NCI-H748 (cell line): Measurements from ENCODE around the gene FRMPD4.

Experiments used
- DNase-seq: peaks from one replicate; lab custom pipeline; 2025; ENCODE audit not compliant: unreplicated experiment; lab: John Stamatoyannopoulos, UW

The FRMPD4 gene

DNA sequence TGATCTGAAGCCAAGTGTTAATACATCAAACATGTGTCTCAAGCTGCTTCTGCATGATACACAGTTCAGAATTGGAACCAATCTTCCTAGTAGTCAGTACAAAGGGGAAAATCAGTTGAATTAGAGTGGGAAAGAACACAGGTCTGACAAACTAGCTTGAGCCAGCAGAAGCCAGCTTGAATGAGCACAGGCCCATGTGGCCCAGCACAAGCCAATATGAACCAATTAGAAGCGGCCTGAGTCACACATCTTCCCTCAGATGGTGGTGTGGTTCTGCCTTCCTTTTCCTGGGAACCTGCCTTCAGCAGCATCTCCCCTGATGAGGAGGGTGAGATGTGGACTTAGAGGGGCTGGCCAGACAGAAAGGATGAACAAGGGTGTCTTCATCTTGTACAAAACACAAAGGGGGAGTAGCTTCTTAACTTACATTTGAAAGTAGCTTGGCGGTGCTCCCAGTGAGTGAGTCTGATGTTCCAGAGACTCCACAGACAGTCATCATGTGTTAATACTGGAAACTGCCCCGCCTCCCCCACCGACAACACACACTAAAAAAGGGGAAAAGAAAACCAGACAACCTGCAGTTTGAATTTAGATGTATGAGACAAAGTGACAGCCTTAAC, 72.0 kb downstream of the FRMPD4 start:
- no peak for DNase-seq

DNA sequence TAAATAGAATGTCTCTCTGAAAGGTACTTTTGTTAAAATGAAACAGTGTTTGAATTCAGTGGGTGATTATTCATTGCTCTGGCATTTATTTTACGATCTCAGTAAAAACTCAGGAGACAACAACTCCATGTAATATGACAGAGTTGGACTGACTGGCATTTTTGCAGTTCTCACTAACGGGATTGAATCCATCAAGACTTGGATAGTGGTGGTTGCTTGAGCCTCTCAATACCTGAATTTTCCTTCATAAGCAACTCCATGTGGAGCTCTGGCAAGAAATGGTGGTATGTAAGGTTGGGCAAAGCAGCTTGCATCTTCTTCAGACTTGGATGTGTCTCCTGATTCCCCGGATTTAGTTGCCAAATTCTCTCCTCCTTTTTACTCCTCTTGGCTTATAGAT, 72.7 kb downstream of the FRMPD4 start:
- no peak for DNase-seq

DNA sequence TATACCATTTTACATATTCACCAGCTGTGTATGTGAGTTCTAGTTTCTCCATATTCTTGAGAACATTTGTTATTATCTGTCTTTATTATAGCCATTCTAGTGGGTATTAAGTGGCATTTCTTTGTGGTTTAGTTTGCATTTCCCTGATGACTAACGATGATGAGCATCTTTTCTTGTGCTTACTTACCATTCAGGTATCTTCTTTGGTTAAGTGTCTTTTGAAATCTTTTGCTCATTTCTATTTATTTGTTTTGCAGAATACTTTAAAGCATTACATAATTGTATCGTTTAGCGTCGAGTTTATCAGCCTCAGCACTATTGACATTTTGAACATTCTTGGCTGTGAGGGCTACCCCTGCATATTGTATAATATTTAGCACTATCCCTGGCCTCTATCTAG, 85.4 kb downstream of the FRMPD4 start:
- DNase-seq: no peak

DNA sequence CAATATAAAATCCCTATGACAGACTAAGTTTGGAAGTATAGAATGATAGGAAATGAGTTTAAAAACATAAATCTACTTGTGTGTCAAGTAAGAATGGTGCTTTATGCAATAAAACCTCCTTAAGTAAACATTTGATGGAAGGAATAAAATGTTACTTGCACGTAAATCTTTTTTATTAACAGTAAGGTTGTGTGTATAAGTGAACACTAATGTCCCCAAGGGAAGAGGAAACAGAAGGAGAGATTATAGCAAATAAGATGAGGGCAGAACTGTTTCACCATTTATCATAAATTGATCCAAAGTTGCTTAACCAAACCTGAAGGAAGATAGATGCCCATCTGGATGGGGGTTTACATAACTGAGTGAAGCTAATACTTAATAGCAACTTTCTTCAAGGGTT, 86.8 kb downstream of the FRMPD4 start:
- no peak for DNase-seq

DNA sequence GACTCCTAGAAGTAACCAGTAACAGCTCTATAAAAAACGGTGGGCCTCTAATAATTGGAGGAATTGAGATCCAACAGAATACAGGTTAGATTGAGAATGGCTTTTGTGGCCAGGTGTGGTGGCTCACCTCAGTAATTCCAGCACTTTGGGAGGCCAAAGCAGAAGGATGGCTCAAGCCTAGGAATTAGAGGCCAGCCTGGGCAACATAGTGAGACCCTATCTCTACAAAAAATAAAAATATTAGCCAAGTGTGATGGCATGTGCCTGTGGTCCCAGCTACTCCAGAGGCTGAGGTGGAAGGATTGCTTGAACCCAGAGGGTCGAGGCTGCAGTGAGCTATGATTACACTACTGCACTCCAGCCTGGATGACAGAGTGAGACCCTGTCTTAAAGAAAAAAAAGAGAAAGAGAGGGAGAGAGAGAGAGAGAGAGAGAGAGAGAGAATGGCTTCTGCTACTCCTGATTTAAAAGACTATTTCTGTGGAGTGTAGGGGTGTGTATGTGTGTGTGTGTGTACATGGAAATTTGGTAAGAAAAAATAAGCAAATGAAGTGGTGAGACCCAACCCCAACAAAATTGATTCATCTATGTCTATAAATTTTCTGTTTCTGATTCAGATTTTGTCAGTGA, 89.3 kb downstream of the FRMPD4 start:
- DNase-seq: no peak

DNA sequence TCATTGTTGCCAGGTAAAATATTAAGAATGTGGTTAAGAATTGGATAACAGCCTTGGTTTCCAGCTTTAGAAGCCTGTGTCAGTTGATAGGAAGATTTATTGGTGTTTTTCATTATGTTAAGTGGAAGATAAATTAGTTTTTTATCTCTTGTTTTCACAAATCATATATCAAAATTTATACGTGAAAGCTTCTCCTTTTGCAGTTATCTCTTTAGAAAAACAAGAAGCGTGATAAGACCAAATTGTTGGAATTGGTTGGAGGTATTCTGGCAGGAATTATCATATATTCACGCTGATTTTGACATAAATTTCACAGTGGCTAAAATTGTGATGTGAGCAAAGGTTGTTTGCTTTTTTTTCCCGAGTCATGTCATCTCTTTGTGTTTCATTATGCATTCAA, 90.6 kb downstream of the FRMPD4 start:
- no peak for DNase-seq

DNA sequence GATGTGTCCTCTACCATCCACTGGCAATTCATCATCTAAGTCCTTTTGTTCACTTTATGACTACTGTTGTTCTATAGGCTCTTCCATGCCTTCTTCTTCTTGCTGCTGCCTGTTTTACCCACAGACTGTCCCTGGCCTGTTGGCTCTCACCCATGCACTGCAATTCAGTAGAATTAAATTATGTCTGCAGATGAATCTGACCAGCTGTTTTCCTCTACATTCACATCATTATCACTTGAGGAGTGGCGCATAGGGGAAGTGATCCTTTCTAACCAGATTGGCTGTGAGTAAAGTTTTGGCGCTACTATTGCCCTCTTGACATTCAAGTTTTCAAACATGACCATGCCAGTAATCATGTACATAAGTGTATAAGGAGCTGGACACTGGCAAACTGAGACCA, 91.7 kb downstream of the FRMPD4 start:
- DNase-seq: no peak

DNA sequence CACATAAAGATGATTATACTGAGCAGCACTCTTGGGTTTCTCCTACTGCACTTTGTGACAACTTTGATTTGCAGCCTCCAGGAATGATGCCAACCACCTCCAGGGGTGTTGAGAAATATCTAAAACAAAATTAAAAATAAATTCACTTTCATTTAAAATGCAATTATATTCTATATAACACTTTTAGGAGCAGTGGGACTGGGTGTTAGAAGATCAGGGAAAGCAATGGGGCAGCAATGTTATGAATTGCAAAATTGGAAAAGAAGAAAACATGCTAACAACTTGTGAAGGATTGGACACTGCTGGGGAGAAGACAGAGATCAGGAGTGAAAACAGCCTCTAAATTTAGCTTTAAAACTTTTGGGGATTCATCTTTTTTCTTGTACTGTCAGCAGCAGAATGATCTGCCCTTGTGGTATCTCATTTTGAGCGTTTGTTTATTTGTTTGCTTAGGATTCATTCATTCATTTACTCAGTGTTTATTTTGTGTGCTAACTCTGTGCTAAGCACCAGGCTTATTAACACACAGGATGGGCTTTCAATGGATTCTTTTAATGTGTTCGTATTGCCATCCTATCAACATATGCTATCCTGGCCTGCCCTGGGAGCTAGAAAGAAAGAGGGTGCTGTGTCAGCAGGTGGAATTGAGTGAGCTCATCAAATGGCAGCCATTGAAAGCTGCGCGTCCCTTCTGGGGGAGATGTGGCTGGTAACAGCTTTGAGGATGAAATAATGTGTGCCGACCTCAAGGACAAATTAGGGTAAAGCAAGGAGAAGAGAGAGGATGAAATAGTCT, 96.5 kb downstream of the FRMPD4 start:
- DNase-seq: peak; percentile 83

DNA sequence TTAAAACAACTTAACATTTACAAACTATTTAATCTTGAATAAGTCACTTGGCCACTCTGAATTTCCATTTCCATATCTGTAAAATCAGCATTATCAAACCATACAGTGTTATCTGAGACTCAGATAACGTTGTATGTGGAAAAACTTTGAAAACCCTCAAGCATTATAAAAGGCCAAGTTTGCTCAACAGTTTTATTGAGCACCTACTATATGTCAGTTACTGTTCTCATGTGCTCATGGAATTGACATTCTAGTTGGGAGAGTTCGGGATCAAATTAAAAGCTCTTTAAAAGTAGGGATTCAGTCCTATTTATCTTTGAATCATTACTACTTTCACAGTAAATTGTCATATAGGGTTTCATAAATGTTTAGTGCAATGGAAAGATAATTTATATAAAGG, 97.9 kb downstream of the FRMPD4 start:
- no peak for DNase-seq

DNA sequence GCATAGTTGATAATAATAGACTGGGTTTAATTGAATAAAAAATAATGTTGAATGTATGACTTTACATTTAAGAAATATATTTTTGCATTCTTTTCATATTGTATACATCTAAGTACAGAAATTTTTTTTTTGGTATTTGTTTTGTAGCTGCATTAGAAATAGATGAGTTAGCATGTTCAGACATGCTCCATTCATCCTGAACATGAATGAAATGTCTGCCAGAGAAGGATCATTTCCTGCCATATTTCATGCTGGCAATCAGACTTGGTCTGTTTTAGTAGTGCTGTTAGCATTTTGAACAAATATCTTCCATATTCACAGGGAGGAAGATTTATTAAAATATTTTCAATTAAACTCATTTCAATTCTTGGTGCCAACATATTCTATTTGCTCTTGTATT, 98.9 kb downstream of the FRMPD4 start:
- peak; percentile 20 for DNase-seq

DNA sequence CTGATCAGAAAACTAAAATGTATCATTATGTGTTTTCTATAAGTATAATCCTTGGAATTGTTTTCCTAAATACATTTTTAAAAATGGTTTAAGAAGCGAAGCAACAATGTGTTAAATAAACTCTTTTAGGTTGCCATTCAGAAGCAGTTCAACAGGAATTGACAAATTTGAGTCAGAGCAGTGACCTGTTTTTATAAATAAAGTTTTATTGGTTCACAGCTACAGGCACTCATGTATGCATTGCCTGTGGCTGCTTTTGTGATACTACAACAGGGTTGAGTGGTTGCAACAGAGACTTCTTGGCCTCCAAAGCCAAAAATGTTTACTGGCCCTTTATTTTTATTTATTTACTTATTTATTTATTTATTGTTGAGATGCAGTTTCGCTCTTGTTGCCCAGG, 99.5 kb downstream of the FRMPD4 start:
- DNase-seq: peak; percentile 6

DNA sequence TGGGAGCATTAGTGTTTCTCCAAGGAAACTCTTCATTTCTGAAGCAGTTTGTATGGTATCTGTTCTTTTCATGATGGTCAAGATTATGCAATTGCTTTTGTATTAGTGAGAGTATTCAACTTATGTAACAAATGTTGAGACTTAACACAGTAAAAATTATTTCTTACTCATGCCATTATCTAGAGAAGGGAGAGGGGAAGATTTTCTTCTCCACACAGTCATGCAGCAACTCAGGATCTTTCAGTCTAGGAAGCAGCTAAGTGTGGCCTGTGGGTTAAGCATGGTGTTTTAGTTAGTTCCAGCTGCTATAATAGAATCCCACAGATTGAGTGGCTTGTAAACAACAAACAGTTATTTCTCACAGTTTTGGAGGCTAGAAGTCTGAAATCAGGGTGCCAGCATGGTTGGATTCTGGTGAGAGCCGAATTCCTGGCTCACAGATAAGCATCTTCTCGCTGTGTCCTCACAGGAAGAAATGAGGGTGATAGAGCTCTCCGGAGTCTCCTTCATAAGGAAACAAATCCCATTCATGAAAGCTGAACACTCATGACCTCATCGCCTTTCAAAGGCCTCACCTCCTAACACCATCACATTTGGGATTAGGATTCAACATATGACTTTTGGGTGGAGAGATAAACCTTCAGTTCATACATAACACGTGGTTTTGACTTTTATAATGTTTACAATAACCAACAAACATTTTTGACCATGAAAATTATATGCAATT, 101.2 kb downstream of the FRMPD4 start:
- peak; percentile 41 for DNase-seq

DNA sequence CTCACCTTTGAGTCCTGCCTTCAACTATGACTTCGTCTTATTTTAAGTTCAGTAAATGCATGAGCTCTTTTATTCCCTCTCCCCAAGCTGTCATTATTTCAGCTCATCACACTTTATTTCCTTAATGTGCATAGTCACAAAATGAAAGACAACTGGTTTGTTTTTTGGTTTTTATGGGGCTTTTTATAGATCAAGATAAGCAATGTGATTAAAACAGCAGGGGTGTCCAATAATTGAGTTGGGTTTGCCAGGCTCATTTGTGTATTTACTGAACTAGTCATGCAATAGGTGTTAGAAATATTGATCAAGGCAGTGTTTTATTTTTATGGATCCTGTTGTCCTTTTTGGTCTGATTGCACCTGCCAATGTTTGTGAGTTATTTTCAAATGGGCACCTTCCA, 102.2 kb downstream of the FRMPD4 start:
- peak; percentile 94 for DNase-seq

DNA sequence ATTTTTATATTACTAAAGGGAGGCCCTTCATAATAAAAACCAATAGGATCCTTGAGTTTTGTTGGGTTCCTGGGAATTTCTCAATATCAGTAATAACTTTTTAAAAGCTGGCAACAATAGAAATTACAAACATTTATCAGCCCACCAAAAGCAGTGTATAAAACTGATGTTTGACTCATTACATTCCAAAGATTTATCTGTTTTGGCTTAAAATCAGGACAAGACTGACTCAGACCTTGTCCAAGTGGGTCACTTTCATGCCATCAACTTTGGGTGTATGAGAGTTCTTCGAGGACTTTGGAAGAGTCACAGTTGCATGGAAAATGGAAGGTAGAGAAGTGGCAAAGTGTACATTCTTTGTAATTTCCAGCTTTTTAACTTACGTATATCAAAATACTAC, 102.8 kb downstream of the FRMPD4 start:
- DNase-seq: no peak

DNA sequence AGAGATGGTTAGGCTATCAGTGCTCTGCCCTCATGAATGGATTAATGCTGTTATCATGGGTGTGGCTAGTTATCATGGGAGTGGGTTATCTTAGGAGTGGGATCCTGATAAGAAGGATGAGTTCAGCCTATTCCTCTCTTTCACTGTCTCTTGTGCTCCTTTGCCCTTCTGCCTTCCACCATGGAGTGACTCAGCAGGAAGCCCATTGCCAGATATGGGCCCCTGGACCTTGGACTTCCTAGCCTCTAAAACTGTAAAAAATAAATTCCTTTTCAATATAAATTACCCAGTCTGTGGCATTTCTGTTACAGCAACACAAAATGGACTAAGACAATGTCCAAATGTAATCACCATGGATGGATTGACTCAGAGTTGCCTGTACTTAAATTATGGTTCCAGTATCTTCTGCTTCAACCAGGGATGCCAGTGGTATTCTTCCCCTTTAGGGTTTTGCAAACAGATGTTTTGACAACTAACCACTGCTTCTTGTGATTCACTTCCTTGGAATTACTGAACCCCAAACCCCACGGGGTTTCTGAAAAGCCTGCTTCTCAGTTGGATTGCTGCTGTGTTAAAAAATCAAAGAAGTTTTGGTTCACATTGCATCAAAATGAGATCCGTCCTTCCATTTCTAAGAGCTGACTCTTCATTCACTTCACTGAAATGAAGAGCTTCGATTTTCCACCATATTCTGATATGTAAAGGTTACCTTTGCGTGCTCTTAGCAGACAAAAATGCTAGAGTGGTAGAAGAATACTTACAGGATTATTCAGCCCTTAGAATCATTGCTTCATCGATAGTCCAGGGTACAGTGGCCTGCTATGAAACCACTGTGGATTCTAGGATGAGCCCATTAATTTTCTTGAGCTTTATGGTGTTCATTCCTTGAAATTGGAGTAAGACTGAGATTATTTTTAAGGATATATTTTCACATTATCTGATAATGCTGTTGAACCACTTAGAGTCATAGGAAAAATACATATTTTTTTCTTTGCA, 107.7 kb downstream of the FRMPD4 start:
- DNase-seq: no peak

DNA sequence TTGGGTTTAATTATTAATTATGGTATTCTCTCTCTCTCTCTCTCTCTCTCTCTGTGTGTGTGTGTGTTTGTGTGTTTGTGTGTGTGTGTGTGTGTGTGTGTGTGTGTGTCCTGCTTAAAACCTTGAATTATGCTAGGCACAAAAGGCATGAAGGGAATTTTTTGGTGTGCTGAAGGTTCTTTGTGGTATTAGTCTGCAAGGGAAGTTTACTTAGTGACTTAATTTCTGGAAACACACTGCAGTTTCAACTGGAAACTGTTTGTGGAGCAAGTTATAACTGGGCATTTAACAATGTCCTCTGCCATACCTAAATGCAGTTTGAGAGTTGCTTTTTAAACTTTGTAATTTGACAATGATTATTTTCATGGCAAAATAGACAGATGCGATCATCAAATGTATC, 111.7 kb downstream of the FRMPD4 start:
- DNase-seq: no peak

DNA sequence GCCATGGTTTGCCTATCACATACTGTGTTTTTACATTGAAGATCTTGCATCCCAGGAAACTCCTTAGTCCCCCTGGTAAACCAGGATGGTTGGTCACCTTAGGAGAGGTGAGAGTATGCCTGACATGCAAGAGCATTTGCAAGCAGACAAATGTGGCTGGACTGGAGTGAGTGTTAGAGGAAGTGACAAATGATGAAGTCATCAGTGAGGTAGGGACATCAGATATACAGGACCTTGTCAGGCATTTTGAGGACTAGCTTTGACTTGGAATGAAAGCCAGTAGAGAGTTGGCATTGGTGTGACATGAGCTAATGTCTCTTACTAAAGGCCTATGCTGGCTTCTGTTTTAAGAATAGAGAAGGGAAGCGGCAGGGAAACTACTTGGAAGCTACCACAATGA, 124.9 kb downstream of the FRMPD4 start:
- no peak for DNase-seq

DNA sequence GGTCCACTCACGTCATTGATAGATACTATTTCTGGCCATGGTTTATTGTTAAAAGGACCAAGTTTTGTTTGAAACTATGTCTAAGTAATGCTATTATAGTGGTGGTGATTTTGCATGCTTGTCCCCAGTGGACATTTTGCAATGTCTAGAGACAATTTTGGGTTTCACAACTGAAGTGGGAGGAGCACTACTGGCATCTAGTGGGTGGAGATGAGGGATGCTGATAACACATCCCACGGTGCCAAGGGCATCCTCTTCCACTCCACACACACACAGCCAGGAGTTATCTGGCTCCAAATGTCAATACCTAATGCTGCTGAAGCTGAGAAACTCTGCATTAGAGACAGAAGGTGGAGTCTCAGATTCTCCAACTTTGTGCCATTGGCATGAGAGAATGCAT, 131.2 kb downstream of the FRMPD4 start:
- DNase-seq: peak; percentile 32

DNA sequence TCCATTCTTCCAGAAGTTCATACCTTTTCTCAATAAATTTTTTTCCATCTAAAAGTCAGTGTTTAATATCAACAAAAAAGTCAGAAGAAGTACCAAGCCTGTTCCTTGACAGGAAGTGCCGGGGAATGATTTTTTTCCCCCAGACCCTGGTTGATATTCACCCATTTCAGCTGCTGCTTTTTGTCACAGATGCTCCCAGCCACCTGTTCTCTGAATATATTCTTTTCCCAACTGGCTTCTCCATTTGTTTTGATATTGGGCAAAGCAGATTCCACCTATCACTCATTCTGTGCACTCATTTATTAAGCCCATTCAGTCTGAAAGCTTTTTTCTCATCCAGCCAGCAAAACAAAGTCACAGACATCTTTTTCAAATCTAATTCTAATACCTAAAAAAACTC, 139.9 kb downstream of the FRMPD4 start:
- DNase-seq: no peak

DNA sequence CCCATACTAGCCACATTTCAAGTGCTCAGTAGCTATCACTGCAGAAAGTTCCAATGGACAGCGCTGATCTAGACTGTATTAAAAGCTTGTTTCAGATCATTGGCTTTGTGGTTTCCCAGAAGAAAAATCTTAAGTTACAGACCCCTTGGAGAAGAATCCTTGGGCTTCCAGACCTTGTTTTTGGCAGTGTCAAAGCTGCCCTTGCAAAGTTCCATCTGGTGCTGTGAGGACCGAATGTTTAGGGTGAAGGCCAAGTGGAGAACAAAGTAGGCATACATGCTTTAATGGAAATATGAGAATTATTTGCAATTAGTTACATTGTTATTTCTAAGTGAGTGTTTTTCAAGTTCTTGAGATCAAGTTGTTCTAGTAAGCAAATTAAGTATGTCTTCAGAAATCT, 144.7 kb downstream of the FRMPD4 start:
- DNase-seq: no peak
